OCI-LY7 (cell line): ENCODE measurements around the gene BCAT1. TPM values are rescaled to one million over a fixed set of nuclear protein-coding genes. Genes with fewer than 3 reads are reported as not detected.
"Not testable (repeated sequence)": the region's sequence is repeated elsewhere in the genome, so short reads cannot be mapped to it uniquely, and the experiment has no call there.

ENCODE experiments used
- BruUV-seq: library from RNA; stranded (reverse); fragments of 400-500 nt; replicated peaks from 2 replicates; lab custom pipeline; 2021; lab: Mats Ljungman, UMichigan
- CTCF ChIA-PET: fragments of 300-600 bp; sonication (Branson Sonifier 250); formaldehyde crosslinking; loops from one replicate; lab custom pipeline; 2022; ENCODE audit warnings: antibody characterized with exemption; ENCODE audit not compliant: unreplicated experiment; lab: Charles Lee
- POLR2A ChIA-PET: fragments of 300-600 bp; sonication (Branson Sonifier 250); formaldehyde crosslinking; loops from one replicate; lab custom pipeline; 2022; ENCODE audit warnings: antibody characterized with exemption; lab: Charles Lee
- DNase-seq: peaks from one replicate; pipeline ENCODE4 v3.0.0-alpha.2; 2015; ENCODE audit warnings: low spot score
- H2AFZ ChIP-seq: fragments of 200-600 bp; sonication (generic), shearing (Covaris generic); 2 replicates; pipeline ENCODE4 v1.6.1; 2014; ENCODE audit warnings: mild to moderate bottlenecking, antibody characterized with exemption, low read length, moderate library complexity
- H3K27ac ChIP-seq: fragments of 200-600 bp; sonication (generic); 2 replicates; pipeline ENCODE4 v1.5.1; 2014; ENCODE audit warnings: mixed run types, low read depth, mild to moderate bottlenecking, moderate library complexity, low read length, inconsistent platforms; ENCODE audit not compliant: poor library complexity, severe bottlenecking
- H3K36me3 ChIP-seq: fragments of 200-600 bp; sonication (generic); 2 replicates; pipeline ENCODE4 v1.6.1; 2014; ENCODE audit warnings: mild to moderate bottlenecking, antibody characterized with exemption, low read length, moderate library complexity, mixed read lengths; ENCODE audit not compliant: insufficient read depth
- H3K4me1 ChIP-seq: fragments of 200-600 bp; sonication (generic); 2 replicates; pipeline ENCODE4 v1.5.1; 2014; ENCODE audit warnings: mild to moderate bottlenecking, low read length; ENCODE audit not compliant: insufficient read depth, poor library complexity, severe bottlenecking
- H3K4me2 ChIP-seq: fragments of 200-600 bp; sonication (generic); 2 replicates; pipeline ENCODE4 v1.6.1; 2014; ENCODE audit warnings: mild to moderate bottlenecking, low read length
- H3K4me3 ChIP-seq: fragments of 200-600 bp; sonication (generic); 2 replicates; pipeline ENCODE4 v1.5.1; 2014; ENCODE audit warnings: mild to moderate bottlenecking, low read depth, low read length; ENCODE audit not compliant: poor library complexity, severe bottlenecking
- H3K79me2 ChIP-seq: fragments of 200-600 bp; sonication (generic); 2 replicates; pipeline ENCODE4 v1.6.1; 2016; ENCODE audit warnings: low read depth, mild to moderate bottlenecking, low read length, moderate library complexity, mixed read lengths; ENCODE audit not compliant: insufficient read depth
- H3K9me2 ChIP-seq: fragments of 200-600 bp; sonication (generic); 2 replicates; pipeline ENCODE4 v1.6.1; 2016; ENCODE audit warnings: mild to moderate bottlenecking, low read length, mixed read lengths; ENCODE audit not compliant: insufficient read depth
- H3K9me3 ChIP-seq: fragments of 200-600 bp; sonication (generic); 2 replicates; pipeline ENCODE4 v1.6.1; 2014; ENCODE audit warnings: mild to moderate bottlenecking, mixed run types, low read length, mixed read lengths
- H4K20me1 ChIP-seq: fragments of 200-600 bp; sonication (generic); 2 replicates; pipeline ENCODE4 v1.6.1; 2014; ENCODE audit warnings: mild to moderate bottlenecking, antibody characterized with exemption, low read length, moderate library complexity, mixed read lengths; ENCODE audit not compliant: insufficient read depth
- CTCF ChIP-seq: fragments of 200-600 bp; sonication (generic); conservative IDR thresholded peaks from 2 replicates; pipeline ENCODE4 v1.5.1; 2014; ENCODE audit warnings: mild to moderate bottlenecking, antibody characterized with exemption, low read length, moderate library complexity, mixed read lengths
- EZH2phosphoT487 ChIP-seq: fragments of 200-600 bp; sonication (generic); IDR thresholded peaks from 2 replicates; pipeline ENCODE4 v1.6.1; 2018; ENCODE audit warnings: low read depth, borderline replicate concordance, mild to moderate bottlenecking, mixed run types, antibody characterized with exemption, low read length, moderate library complexity, mixed read lengths
- intact Hi-C: fragments of 100-400 bp; cut with micrococcal nuclease; formaldehyde crosslinking; loops from one replicate; pipeline ENCODE4 v1.10.0; 2022; ENCODE audit not compliant: unreplicated experiment
- total RNA-seq, 2 experiments: library from RNA; depleted of rRNA in 1 of 2; stranded (reverse); fragments of >200 nt in 1 of 2; shearing (Covaris generic) in 1 of 2; gene quantifications; 2 replicates each; pipeline ENCODE4 v1.2.3, GENCODE V29; 2014 to 2022

Gene BCAT1
- total RNA-seq, 2 experiments from 2014 or later: 121 to 207 TPM

GRCh38 chr12:24966951-24967564, 18.2 kb upstream of the BCAT1 start:
- Histone ChIP-seq H3K4me1 (no peaks in the 10 kb centered on the region), H3K36me3 (no peaks in the 10 kb centered on the region), H3K4me2 (no peak overlapping the region), H2AFZ (no peak overlapping the region), H3K9me3 (no peaks in the 10 kb centered on the region), H4K20me1 (no peaks in the 10 kb centered on the region), H3K4me3 (no peak overlapping the region), H3K79me2 (no peaks in the 10 kb centered on the region), H3K27ac (no peak overlapping the region), H3K9me2 (no peaks in the 10 kb centered on the region)
- TF ChIP-seq CTCF: no peak
- TF ChIP-seq EZH2phosphoT487: no peak
- no TSS peak for BruUV-seq
- intact Hi-C loops: no loop called here
- ChIA-PET POLR2A (interaction anchor here (0.6 to 1.2 kb wide), 5 partner anchors 15 to 171 kb away, joined by 3 to 5 read pairs (median 4); no protein-coding TSS in a partner anchor), CTCF (no interaction called here)
- no peak for DNase-seq

- H3K27ac ChIP-seq: no peak overlapping the region
- no peaks in the 10 kb centered on the region for H3K9me2 ChIP-seq
- no peak for DNase-seq
- ChIA-PET POLR2A (interaction anchor here (0.6 to 1.4 kb wide), 5 partner anchors 12 to 200 kb away, joined by 3 to 8 read pairs (median 3); no protein-coding TSS in a partner anchor), CTCF (no interaction called here)
- H3K4me2 ChIP-seq: no peak overlapping the region
- no peak overlapping the region for H3K4me3 ChIP-seq
- no peaks in the 10 kb centered on the region for H3K9me3 ChIP-seq
- H3K79me2 ChIP-seq: no peaks in the 10 kb centered on the region
- H2AFZ ChIP-seq: no peak overlapping the region
- BruUV-seq: no TSS peak
- no peaks in the 10 kb centered on the region for H3K36me3 ChIP-seq
- intact Hi-C loops: no loop called here
- H3K4me1 ChIP-seq: no peaks in the 10 kb centered on the region
- TF ChIP-seq EZH2phosphoT487 (no peak), CTCF (no peak)
- H4K20me1 ChIP-seq: no peaks in the 10 kb centered on the region
Observed at GRCh38 chr12:24964342-24964741, 15.4 kb upstream of the BCAT1 start.

- Histone ChIP-seq H3K4me2 (no peak overlapping the region), H3K36me3 (no peaks in the 10 kb centered on the region), H3K4me3 (no peak overlapping the region), H4K20me1 (no peaks in the 10 kb centered on the region), H3K4me1 (no peaks in the 10 kb centered on the region), H3K9me2 (no peaks in the 10 kb centered on the region), H3K27ac (no peak overlapping the region), H2AFZ (no peak overlapping the region), H3K79me2 (no peaks in the 10 kb centered on the region), H3K9me3 (no peaks in the 10 kb centered on the region)
- ChIA-PET POLR2A (no interaction called here), CTCF (no interaction called here)
- no TSS peak for BruUV-seq
- DNase-seq: peak; percentile 72
- peak; percentile 91 for TF ChIP-seq CTCF
- TF ChIP-seq EZH2phosphoT487: no peak
- intact Hi-C loops: loop anchor here (1.0 kb wide), 1 partner anchor 171 kb away; no protein-coding TSS in a partner anchor
Observed at GRCh38 chr12:24960222-24960855, 11.4 kb upstream of the BCAT1 start.

- H3K4me3 ChIP-seq, H3K27ac ChIP-seq, BruUV-seq, H2AFZ ChIP-seq, H3K4me2 ChIP-seq, H3K9me3 ChIP-seq, intact Hi-C loops, H3K79me2 ChIP-seq, H4K20me1 ChIP-seq, DNase-seq, H3K36me3 ChIP-seq, H3K9me2 ChIP-seq: not testable (repeated sequence)
- H3K4me1 ChIP-seq: peaks cover 15% of the 10 kb centered on the region
- POLR2A ChIA-PET: interaction anchor here (0.6 to 1.2 kb wide), 5 partner anchors 9 to 230 kb away, joined by 3 to 6 read pairs (median 3); no protein-coding TSS in a partner anchor
- CTCF ChIA-PET: interaction anchor here (1.0 kb wide), 1 partner anchor 153 kb away, joined by 4 read pairs; no protein-coding TSS in a partner anchor
Observed at GRCh38 chr12:24956351-24956750, 7.5 kb upstream of the BCAT1 start.
